Right atrium auricular region (tissue), 2 donors: ENCODE data around the gene MATCAP1. TPM values are rescaled to one million over a fixed set of nuclear protein-coding genes. Genes with fewer than 3 reads are reported as not detected.

Experiments used
- DNase-seq: peaks from one replicate; pipeline ENCODE4 v3.0.0-alpha.2; 2019; ENCODE audit warnings: low spot score
- H3K27ac ChIP-seq, 2 donors: fragments of 200-600 bp; sonication (generic); 1 replicate in 1 of 2; 2 replicates in 1 of 2; pipeline ENCODE4 v1.5.1; 2016 to 2019
- H3K27me3 ChIP-seq, 2 donors: fragments of 200-600 bp; sonication (generic); one replicate each; pipeline versions ENCODE4 v1.5.1 to v1.6.0; 2017 to 2019
- H3K36me3 ChIP-seq: fragments of 200-600 bp; sonication (generic); one replicate; pipeline ENCODE4 v1.5.1; 2016
- H3K4me1 ChIP-seq, 2 donors: fragments of 200-600 bp; sonication (generic); one replicate each; pipeline versions ENCODE4 v1.5.1 to v1.6.0; 2017 to 2019
- H3K4me3 ChIP-seq, 2 donors: fragments of 200-600 bp; sonication (generic); 1 replicate in 1 of 2; 2 replicates in 1 of 2; pipeline ENCODE4 v1.5.1; 2017 to 2019; ENCODE audit warnings: mild to moderate bottlenecking in 1 of 2, moderate library complexity in 1 of 2
- H3K9me3 ChIP-seq, 2 donors: fragments of 200-600 bp; sonication (generic); one replicate each; pipeline ENCODE4 v1.5.1; 2019
- total RNA-seq, 2 donors: library from RNA; depleted of rRNA; stranded (reverse); fragments of >200 nt; gene quantifications; one replicate each; pipeline ENCODE4 v1.1.0, GENCODE V29; 2016
- TF ChIP-seq, protein P1 (sequence below), 2 donors: fragments of 200-600 bp; sonication (generic); IDR thresholded peaks; one replicate each; pipeline ENCODE4 v1.5.1; 2019; ENCODE audit warnings: antibody characterized with exemption in 2 of 2

Gene MATCAP1
- total RNA-seq, 2 donors from 2014 or later = 4.2 to 7.8 TPM

- DNase-seq = peak; percentile 94
- peaks cover 38% of the 10 kb centered on the region for H3K36me3 ChIP-seq
- H3K4me1 ChIP-seq = peaks cover 0 to 27% of the 10 kb centered on the region in 2 donors
- peak within 1 kb of the TSS; percentile 87 to 98 for H3K4me3 ChIP-seq
- H3K9me3 ChIP-seq = no peaks in the 10 kb centered on the region
- H3K27me3 ChIP-seq = no peaks in the 10 kb centered on the region
- TF ChIP-seq, protein P1, sequence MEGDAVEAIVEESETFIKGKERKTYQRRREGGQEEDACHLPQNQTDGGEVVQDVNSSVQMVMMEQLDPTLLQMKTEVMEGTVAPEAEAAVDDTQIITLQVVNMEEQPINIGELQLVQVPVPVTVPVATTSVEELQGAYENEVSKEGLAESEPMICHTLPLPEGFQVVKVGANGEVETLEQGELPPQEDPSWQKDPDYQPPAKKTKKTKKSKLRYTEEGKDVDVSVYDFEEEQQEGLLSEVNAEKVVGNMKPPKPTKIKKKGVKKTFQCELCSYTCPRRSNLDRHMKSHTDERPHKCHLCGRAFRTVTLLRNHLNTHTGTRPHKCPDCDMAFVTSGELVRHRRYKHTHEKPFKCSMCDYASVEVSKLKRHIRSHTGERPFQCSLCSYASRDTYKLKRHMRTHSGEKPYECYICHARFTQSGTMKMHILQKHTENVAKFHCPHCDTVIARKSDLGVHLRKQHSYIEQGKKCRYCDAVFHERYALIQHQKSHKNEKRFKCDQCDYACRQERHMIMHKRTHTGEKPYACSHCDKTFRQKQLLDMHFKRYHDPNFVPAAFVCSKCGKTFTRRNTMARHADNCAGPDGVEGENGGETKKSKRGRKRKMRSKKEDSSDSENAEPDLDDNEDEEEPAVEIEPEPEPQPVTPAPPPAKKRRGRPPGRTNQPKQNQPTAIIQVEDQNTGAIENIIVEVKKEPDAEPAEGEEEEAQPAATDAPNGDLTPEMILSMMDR (IDR thresholded peaks at IDR 0.05) = peak in 1 of 2 donors; percentile 12
- H3K27ac ChIP-seq = peak within 1 kb of the TSS; percentile 76 to 78
Measured at GRCh38 chr16:67191995-67192681, 8.4 kb upstream of the MATCAP1 start, which contains the start of gene E2F4. E2F4 (plus strand) TSS chr16:67192155; CDS start chr16:67192228, 73 bp downstream.

DNA sequence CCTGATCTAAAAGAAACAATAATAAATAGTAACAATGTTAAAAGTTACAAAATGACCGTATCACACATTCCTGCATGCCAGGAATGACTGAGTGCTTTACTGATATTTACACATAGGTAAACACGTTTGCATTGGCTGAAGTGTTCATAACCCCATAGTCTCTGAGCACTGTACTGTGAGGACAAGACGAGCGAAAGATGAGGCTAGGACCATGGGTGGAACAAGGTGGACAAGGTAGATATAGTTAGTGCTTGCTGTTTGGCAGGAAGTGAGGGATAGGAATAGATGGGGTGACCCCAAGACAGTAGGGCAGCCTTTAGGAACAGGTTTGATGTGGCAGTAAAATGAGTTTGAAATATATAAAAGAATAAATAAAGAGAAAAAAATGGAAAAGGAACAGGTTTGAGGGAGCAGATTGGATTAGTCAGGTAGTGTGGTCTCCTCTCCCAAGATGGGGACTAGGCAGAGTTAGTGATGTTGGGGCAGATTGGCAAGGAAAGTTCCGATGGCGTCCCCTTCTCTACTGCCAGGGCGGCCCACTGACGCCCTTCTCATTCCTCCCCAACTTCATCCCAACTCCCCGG is 7.7 kb upstream of the MATCAP1 start:
- H3K27ac ChIP-seq = peak overlapping the region in 1 of 2 donors; percentile 78
- H3K27me3 ChIP-seq = no peaks in the 10 kb centered on the region

DNA sequence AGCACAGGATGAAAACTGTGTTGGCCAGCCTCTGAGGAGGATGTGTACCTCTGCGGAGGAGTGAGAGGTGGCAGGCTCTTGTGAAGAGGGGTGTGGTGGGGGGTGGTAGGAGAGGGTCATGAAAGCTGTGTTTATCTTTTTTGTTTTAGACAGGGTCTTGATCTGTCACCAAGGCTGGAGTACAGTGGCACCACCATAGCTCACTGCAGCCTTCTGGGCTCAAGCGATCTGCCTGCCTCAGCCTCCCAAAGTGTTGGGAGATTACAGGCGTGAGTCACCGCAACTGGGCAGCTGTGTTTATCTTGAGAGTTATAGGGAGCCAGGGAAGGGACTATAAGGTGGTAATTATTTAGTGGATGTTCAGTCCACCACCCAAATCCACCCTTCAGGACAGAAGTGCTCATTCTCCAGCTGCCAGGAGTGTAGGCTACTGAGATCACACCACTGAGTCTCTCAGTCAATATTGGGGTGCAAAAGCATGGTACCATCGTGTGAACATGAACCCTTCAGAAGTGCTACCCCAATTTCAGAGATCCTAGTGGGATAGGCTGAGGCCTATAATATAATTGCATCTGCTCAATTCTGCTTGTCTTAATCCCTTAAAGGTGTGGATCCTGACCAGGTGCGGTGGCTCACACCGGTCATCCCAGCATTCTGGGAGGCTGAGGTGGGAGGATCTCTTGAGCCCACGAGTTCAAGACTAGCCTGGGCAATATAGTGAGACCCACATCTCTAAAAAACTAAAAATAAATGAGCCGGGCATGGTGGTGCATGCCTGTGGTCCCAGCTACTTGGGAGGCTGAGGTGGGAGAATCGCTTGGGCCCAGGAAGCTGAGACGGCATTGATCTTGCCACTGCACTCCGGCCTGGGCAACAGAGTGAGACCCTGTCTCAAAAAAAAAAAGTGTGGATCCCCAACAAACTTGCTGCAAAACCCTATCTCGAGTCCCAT is 7.0 kb upstream of the MATCAP1 start:
- no peak for DNase-seq
- Histone ChIP-seq H3K27me3 (no peaks in the 10 kb centered on the region), H3K36me3 (peaks cover 24% of the 10 kb centered on the region), H3K4me3 (no peak overlapping the region), H3K9me3 (no peaks in the 10 kb centered on the region), H3K4me1 (peaks cover 0 to 29% of the 10 kb centered on the region in 2 donors), H3K27ac (peak overlapping the region; percentile 3 to 10)
- TF ChIP-seq, protein P1 (IDR thresholded peaks at IDR 0.05) = no peak

More for the DNA sequence above, 7.7 kb upstream of the MATCAP1 start:
- peaks cover 0 to 27% of the 10 kb centered on the region in 2 donors for H3K4me1 ChIP-seq
- no peak for DNase-seq
- H3K9me3 ChIP-seq = no peaks in the 10 kb centered on the region
- TF ChIP-seq, protein P1 (IDR thresholded peaks at IDR 0.05) = no peak
- H3K36me3 ChIP-seq = peaks cover 32% of the 10 kb centered on the region
- H3K4me3 ChIP-seq = peak overlapping the region; percentile 87 to 98

- TF ChIP-seq, protein P1 (IDR thresholded peaks at IDR 0.05) = no peak
- DNase-seq = no peak
- Histone ChIP-seq H3K27ac (peak within 1 kb of the TSS; percentile 3 to 10), H3K4me1 (peaks cover 0 to 35% of the 10 kb centered on the region in 2 donors), H3K4me3 (no peak within 1 kb of the TSS), H3K9me3 (no peaks in the 10 kb centered on the region), H3K36me3 (peaks cover 17% of the 10 kb centered on the region), H3K27me3 (no peaks in the 10 kb centered on the region)
Measured at GRCh38 chr16:67190041-67190440, 6.3 kb upstream of the MATCAP1 start, which contains the start of gene EXOC3L1. EXOC3L1 (minus strand) TSS chr16:67190136; CDS start chr16:67189676, 460 bp downstream.

- Histone ChIP-seq H3K9me3 (no peaks in the 10 kb centered on the region), H3K4me3 (no peak overlapping the region), H3K36me3 (peaks cover 6% of the 10 kb centered on the region), H3K27ac (no peak overlapping the region), H3K27me3 (no peaks in the 10 kb centered on the region), H3K4me1 (peaks cover 0 to 43% of the 10 kb centered on the region in 2 donors)
- DNase-seq = no peak
- TF ChIP-seq, protein P1 (IDR thresholded peaks at IDR 0.05) = no peak
Measured at GRCh38 chr16:67188798-67189197, 5.0 kb upstream of the MATCAP1 start.
